Neuronal stem cell (in vitro differentiated cells): ENCODE data around the gene PLXDC1.

Experiments
- DNase-seq: peaks from one replicate; pipeline ENCODE4 v3.0.0-alpha.2; 2013; ENCODE audit warnings: low spot score
- H2AFZ ChIP-seq: one replicate; pipeline ENCODE4 v1.6.1; 2013; ENCODE audit warnings: mild to moderate bottlenecking, low read length, inconsistent platforms
- H2AK5ac ChIP-seq: 2 replicates; pipeline ENCODE4 v1.6.1; 2013; ENCODE audit warnings: low read depth, mild to moderate bottlenecking, inconsistent platforms, low read length, moderate library complexity, mixed read lengths
- H2BK120ac ChIP-seq: 2 replicates; pipeline ENCODE4 v1.6.1; 2013; ENCODE audit warnings: low read depth, mild to moderate bottlenecking, inconsistent platforms, low read length, moderate library complexity, mixed read lengths
- H2BK12ac ChIP-seq: one replicate; pipeline ENCODE4 v1.6.1; 2013; ENCODE audit warnings: low read length, inconsistent platforms
- H2BK15ac ChIP-seq: 2 replicates; pipeline ENCODE4 v1.6.1; 2013; ENCODE audit warnings: mild to moderate bottlenecking, low read length, inconsistent platforms, mixed read lengths
- H2BK5ac ChIP-seq: one replicate; pipeline ENCODE4 v1.6.1; 2013; ENCODE audit warnings: inconsistent platforms, mild to moderate bottlenecking, low read length, moderate library complexity
- H3K14ac ChIP-seq: one replicate; pipeline ENCODE4 v1.6.1; 2013; ENCODE audit warnings: low read length, inconsistent platforms
- H3K18ac ChIP-seq: 2 replicates; pipeline ENCODE4 v1.6.1; 2013; ENCODE audit warnings: low read length, inconsistent platforms
- H3K23ac ChIP-seq: 2 replicates; pipeline ENCODE4 v1.6.1; 2013; ENCODE audit warnings: low read depth, mild to moderate bottlenecking, mixed read lengths, low read length, inconsistent platforms; ENCODE audit not compliant: poor library complexity
- H3K27ac ChIP-seq: replicated peaks from 3 replicates; pipeline ENCODE4 v1.5.1; 2013; ENCODE audit warnings: low read length, inconsistent platforms
- H3K27me3 ChIP-seq, 3 experiments: 2 replicates each; pipeline ENCODE4 v1.6.1; 2013; ENCODE audit warnings: low read length in 3 of 3, mild to moderate bottlenecking in 2 of 3, inconsistent platforms in 1 of 3, low read depth in 1 of 3, mixed read lengths in 1 of 3, moderate library complexity in 1 of 3; ENCODE audit not compliant: control insufficient read depth in 3 of 3, insufficient read depth in 3 of 3
- H3K36me3 ChIP-seq, 2 donors: replicated peaks in 1 of 2; 2 replicates each; pipeline ENCODE4 v1.6.1; 2013; ENCODE audit warnings: low read length in 2 of 2; ENCODE audit not compliant: control insufficient read depth in 2 of 2, insufficient read depth in 2 of 2
- H3K4ac ChIP-seq: 2 replicates; pipeline ENCODE4 v1.6.1; 2013; ENCODE audit warnings: inconsistent platforms, mild to moderate bottlenecking, low read length, moderate library complexity
- H3K4me1 ChIP-seq, 2 donors: 1 replicate in 1 of 2; 2 replicates in 1 of 2; pipeline ENCODE4 v1.6.1; 2013; ENCODE audit warnings: low read length in 2 of 2, low read depth in 1 of 2; ENCODE audit not compliant: control insufficient read depth in 2 of 2, insufficient read depth in 1 of 2
- H3K4me2 ChIP-seq: one replicate; pipeline ENCODE4 v1.6.1; 2013; ENCODE audit warnings: mild to moderate bottlenecking, low read length, inconsistent platforms; ENCODE audit not compliant: insufficient read depth, poor library complexity, severe bottlenecking
- H3K4me3 ChIP-seq, 2 donors: 2 replicates each; pipeline ENCODE4 v1.5.1; 2013; ENCODE audit warnings: low read length in 2 of 2, mild to moderate bottlenecking in 2 of 2, inconsistent platforms in 1 of 2, moderate library complexity in 1 of 2
- H3K79me1 ChIP-seq: one replicate; pipeline ENCODE4 v1.6.1; 2013; ENCODE audit warnings: low read depth, mild to moderate bottlenecking, inconsistent platforms, low read length, moderate library complexity
- H3K9ac ChIP-seq: one replicate; pipeline ENCODE4 v1.6.1; 2013; ENCODE audit warnings: mild to moderate bottlenecking, low read depth, low read length, inconsistent platforms; ENCODE audit not compliant: poor library complexity
- H3K9me3 ChIP-seq, 2 donors: replicated peaks in 1 of 2; 2 replicates each; pipeline versions ENCODE3 to v1.6.1; 2013; ENCODE audit warnings: low read length in 2 of 2, mild to moderate bottlenecking in 2 of 2, inconsistent platforms in 1 of 2, low read depth in 1 of 2, mixed read lengths in 1 of 2, moderate library complexity in 1 of 2; ENCODE audit not compliant: control insufficient read depth in 2 of 2, insufficient read depth in 1 of 2
- H4K8ac ChIP-seq: one replicate; pipeline ENCODE4 v1.6.1; 2013; ENCODE audit warnings: low read depth, mild to moderate bottlenecking, inconsistent platforms, low read length, moderate library complexity
- H4K91ac ChIP-seq: one replicate; pipeline ENCODE4 v1.6.1; 2013; ENCODE audit warnings: low read length, low read depth, mild to moderate bottlenecking, inconsistent platforms; ENCODE audit not compliant: poor library complexity
- WGBS, 2 donors: extraction: QIAGEN DNeasy Blood & Tissue Kit; methylation state at CpG; one replicate each; pipeline ENCODE4 v1.1.7; 2013; ENCODE audit warnings: missing lambda C conversion rate in 2 of 2, mixed read lengths in 1 of 2; ENCODE audit not compliant: insufficient read length in 2 of 2, insufficient replicate concordance in 1 of 2; ENCODE audit errors: extremely low coverage in 2 of 2; 5-methylcytosine and 5-hydroxymethylcytosine counted together

Gene PLXDC1

DNA sequence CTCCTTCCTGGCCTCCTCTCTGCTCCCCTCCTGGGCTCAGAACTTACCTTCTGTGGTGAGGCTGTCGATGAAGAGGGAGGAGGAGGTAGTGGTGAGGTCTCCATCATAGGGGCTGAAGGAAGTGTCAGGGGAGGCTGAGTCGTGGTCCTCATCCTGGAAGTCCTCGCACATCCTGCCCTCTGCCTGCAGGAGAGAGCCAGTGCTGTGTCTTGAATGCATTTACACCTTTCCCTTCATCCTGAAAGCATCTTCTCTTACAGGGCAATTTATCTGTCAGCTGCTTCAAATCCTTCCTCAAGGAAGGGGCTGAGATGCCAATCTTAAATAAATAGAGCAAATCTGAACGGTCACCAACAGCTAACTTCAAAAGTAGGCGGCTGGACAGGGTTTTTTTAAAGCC lies 73.6 kb downstream of the PLXDC1 start:
- no peak overlapping the region for H3K4ac ChIP-seq
- no peak overlapping the region for H2BK15ac ChIP-seq
- H2BK12ac ChIP-seq, result no peak overlapping the region
- no peak overlapping the region for H3K27ac ChIP-seq
- peaks cover 0 to 8% of the 10 kb centered on the region in 2 donors for H3K4me1 ChIP-seq
- H3K4me3 ChIP-seq, result no peak overlapping the region
- H3K14ac ChIP-seq, result no peak overlapping the region
- H2BK5ac ChIP-seq, result no peak overlapping the region
- no peak overlapping the region for H3K4me2 ChIP-seq
- no peak overlapping the region for H2AK5ac ChIP-seq
- no peak overlapping the region for H3K9ac ChIP-seq
- no peak overlapping the region for H4K8ac ChIP-seq
- no peaks in the 10 kb centered on the region for H3K27me3 ChIP-seq
- WGBS, 2 donors, result no CpG with 5 or more reads among the region's 5 CpGs
- no peaks in the 10 kb centered on the region for H3K9me3 ChIP-seq
- no peaks in the 10 kb centered on the region for H3K79me1 ChIP-seq
- no peak overlapping the region for H2AFZ ChIP-seq
- no peak for DNase-seq
- no peak overlapping the region for H3K18ac ChIP-seq
- H3K23ac ChIP-seq, result no peak overlapping the region
- H2BK120ac ChIP-seq, result no peak overlapping the region
- no peak overlapping the region for H4K91ac ChIP-seq
- H3K36me3 ChIP-seq, result no peaks in the 10 kb centered on the region

DNA sequence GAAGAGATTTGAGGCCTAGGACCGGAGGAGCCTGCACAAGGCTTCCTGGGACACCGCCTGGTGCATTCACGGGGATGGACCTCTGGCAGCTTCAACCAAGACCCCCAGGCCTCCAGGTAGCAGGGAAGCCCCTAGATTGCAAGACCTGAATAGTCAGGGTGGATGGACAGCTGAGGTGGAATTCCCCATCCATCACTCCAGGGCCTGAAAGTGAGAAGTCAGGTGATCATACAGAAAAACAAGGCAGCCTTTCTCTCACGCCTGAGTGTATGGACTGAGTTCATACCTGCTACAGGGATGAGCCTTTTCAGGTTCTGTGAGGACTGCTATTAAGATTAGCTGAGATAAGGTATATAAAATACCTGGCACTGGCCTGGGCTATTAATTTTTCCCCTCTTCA lies 74.2 kb downstream of the PLXDC1 start:
- no peak overlapping the region for H2AK5ac ChIP-seq
- H3K27ac ChIP-seq, result no peak overlapping the region
- H3K4me1 ChIP-seq, result peaks cover 0 to 8% of the 10 kb centered on the region in 2 donors
- H3K36me3 ChIP-seq, result no peaks in the 10 kb centered on the region
- no peak overlapping the region for H3K9ac ChIP-seq
- no peak overlapping the region for H3K14ac ChIP-seq
- WGBS, 2 donors, result no CpG with 5 or more reads among the region's 4 CpGs
- no peak overlapping the region for H4K8ac ChIP-seq
- no peak overlapping the region for H3K18ac ChIP-seq
- no peak overlapping the region for H3K4me3 ChIP-seq
- H3K79me1 ChIP-seq, result no peaks in the 10 kb centered on the region
- H2BK15ac ChIP-seq, result no peak overlapping the region
- no peak for DNase-seq
- no peak overlapping the region for H4K91ac ChIP-seq
- H2BK5ac ChIP-seq, result no peak overlapping the region
- H3K9me3 ChIP-seq, result no peaks in the 10 kb centered on the region
- H2AFZ ChIP-seq, result no peak overlapping the region
- H2BK120ac ChIP-seq, result no peak overlapping the region
- no peak overlapping the region for H3K4me2 ChIP-seq
- H3K23ac ChIP-seq, result no peak overlapping the region
- H2BK12ac ChIP-seq, result no peak overlapping the region
- no peak overlapping the region for H3K4ac ChIP-seq
- H3K27me3 ChIP-seq, result no peaks in the 10 kb centered on the region

DNA sequence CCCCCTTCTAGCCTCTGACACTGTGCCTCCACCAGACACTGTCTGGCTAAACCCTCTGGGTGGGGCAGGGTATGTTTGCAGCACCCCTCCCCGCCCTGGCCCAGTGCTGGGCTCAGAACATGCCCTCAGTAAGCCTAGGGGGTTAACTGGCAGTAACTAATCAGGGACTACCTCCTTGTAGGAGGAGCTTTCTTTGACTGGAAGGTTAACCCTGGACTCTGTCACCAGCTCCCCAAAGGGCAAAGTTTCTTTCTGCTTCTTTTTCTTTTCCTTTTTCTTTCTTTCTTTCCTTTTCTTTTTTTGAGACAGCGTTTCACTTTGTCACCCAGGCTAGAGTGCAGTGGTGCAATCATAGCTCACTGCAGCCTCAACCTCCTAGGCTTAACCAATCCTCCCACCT lies 76.8 kb downstream of the PLXDC1 start:
- no peaks in the 10 kb centered on the region for H3K27me3 ChIP-seq
- H4K91ac ChIP-seq, result no peak overlapping the region
- H3K4me3 ChIP-seq, result no peak overlapping the region
- no peak for DNase-seq
- no peak overlapping the region for H2BK12ac ChIP-seq
- no peak overlapping the region for H2AK5ac ChIP-seq
- no peaks in the 10 kb centered on the region for H3K79me1 ChIP-seq
- no peak overlapping the region for H2BK5ac ChIP-seq
- H2BK120ac ChIP-seq, result no peak overlapping the region
- no peak overlapping the region for H2BK15ac ChIP-seq
- no peak overlapping the region for H3K4ac ChIP-seq
- no peak overlapping the region for H3K23ac ChIP-seq
- H3K4me2 ChIP-seq, result no peak overlapping the region
- no peak overlapping the region for H3K14ac ChIP-seq
- H3K9ac ChIP-seq, result no peak overlapping the region
- H3K27ac ChIP-seq, result no peak overlapping the region
- H3K9me3 ChIP-seq, result no peaks in the 10 kb centered on the region
- WGBS, 2 donors, result no CpG with 5 or more reads among the region's 2 CpGs
- H4K8ac ChIP-seq, result no peak overlapping the region
- no peaks in the 10 kb centered on the region for H3K36me3 ChIP-seq
- peaks cover 0 to 6% of the 10 kb centered on the region in 2 donors for H3K4me1 ChIP-seq
- H3K18ac ChIP-seq, result no peak overlapping the region
- no peak overlapping the region for H2AFZ ChIP-seq

DNA sequence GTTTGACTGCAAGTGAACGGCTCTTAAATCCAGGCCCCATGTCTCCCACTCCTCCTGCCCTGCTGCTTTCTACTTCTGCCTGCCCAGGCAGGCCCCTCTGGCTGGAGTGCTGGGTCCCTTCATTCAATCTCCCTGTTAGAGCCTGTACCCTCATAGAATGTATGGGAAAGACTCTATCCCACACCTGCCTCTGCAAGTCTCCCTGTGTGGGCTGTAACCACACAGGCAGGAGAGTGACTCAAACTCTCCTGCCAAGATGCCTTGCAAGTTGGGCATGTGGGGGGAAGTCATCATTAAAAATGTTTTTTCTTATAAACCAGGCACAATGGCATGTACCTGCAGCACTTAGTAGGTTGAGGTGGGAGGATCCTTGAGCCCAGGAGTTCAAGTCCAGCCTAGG lies 77.5 kb downstream of the PLXDC1 start:
- Histone ChIP-seq H3K18ac (no peak overlapping the region), H2BK12ac (no peak overlapping the region), H2BK15ac (no peak overlapping the region), H3K4me3 (no peak overlapping the region), H2BK120ac (no peak overlapping the region), H3K4me1 (peaks cover 0 to 6% of the 10 kb centered on the region in 2 donors), H3K36me3 (no peaks in the 10 kb centered on the region), H3K23ac (no peak overlapping the region), H4K91ac (no peak overlapping the region), H3K9me3 (no peaks in the 10 kb centered on the region), H2AFZ (no peak overlapping the region), H3K79me1 (no peaks in the 10 kb centered on the region), H3K9ac (no peak overlapping the region), H2BK5ac (no peak overlapping the region), H3K4ac (no peak overlapping the region), H3K4me2 (no peak overlapping the region), H3K27ac (no peak overlapping the region), H3K14ac (no peak overlapping the region), H2AK5ac (no peak overlapping the region), H4K8ac (no peak overlapping the region), H3K27me3 (no peaks in the 10 kb centered on the region)
- WGBS, 2 donors, result no CpG with 5 or more reads among the region's 1 CpG
- no peak for DNase-seq
